GM19238 (cell line): ENCODE data around the gene TBL1XR1.

Source experiments
- DNase-seq: peaks from one replicate; pipeline ENCODE4 v3.0.0; 2011; ENCODE audit warnings: low spot score; ENCODE audit not compliant: insufficient read length

The TBL1XR1 gene

DNA sequence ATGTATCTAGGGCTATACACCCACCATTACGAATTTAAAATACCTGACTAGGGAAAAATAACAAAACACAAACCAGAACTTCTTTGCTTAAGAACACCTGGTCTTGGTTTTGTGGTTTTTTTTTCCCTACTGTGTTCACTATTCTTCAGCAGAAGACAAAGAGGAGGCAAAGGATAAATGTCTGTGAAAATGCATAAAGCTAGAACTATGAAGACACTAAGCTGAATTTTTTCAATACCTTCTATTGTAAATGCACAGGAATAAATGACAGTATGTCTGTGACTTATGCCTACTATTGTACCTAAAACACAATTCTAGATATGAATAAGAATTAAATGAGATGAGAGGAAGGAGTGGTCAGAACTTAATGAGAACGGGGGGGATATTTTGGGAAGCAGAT, 86.9 kb downstream of the TBL1XR1 start:
- DNase-seq, result no peak

DNA sequence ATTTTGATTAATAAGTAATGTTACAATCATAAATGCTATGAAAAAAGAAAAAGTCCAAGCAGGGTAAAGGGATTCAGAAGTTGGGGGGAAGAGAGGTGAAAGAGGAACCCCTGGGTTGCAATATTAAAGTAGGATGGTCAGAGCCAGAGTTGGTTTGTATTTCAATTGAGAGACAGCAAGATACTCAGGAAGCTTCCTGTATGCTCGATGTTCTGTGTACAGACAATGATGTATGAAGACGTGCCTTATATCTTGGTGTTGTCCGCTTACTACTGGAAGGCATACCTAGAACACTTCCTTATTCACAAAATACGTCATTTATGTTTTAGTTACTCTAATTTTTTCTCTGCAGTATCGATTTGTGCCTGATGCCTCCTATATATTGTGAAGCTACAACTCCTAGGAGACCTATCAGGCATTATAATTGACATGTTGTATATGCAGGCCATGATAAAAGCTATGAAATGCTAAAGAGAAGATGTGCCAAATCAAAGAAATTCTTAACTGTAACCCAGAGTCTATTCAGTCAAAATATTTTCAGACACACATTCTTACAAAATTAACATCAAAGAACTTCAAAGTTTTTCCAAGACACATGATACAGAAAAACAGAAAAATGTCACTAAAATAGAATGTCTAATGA, 87.5 kb downstream of the TBL1XR1 start:
- no peak for DNase-seq

DNA sequence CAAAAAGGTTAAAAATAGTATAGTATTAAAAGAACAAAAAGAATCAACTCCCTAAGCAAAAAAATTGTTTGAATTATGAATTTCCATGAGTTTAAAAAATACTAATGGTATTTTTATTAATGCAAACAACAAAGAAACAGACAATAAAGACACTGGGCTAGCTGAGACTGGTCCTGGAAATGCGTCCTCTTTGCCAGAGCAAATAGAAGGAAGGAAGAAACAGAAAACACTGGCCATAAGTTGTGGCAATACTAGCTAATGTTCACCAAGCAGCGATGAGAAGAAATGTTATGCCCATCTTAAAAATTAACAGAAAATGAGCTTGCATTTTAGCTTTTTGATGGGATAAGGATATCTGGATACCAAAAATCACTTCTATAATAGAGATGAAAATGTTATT, 88.6 kb downstream of the TBL1XR1 start:
- no peak for DNase-seq

DNA sequence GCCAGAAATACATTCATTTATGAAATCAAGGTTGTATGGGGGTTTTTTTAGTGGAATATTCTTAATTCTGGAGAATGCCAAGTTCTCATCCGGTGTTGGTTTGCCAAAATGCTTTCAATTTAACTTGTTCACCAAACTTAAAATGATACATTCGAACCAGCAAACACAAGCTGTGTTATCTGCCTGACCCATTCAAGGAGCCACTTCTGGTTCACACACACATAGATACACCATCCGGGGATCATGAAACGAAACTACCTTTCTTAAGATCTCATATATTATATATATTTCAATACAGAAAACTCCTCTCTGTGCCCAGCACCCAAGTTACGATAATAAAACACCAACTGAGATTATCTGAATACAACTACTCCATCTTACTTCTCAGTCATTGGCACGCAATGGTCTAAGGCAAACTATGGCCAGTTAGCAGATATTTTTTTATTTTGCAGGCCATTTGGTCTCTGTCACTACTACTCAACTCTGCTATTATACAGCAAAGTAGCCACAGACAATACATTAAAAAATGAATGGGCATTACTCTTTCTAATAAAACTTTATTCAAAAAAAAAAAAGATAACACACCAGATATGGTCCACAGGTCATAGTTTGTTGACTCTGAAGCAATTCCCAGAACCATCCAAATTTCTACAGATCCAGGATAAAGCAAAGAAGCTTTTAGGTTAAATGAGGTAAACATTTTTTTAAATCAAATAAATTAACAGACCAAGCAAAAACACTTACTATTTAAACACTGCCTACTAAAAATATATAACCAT, 89.6 kb downstream of the TBL1XR1 start:
- no peak for DNase-seq

DNA sequence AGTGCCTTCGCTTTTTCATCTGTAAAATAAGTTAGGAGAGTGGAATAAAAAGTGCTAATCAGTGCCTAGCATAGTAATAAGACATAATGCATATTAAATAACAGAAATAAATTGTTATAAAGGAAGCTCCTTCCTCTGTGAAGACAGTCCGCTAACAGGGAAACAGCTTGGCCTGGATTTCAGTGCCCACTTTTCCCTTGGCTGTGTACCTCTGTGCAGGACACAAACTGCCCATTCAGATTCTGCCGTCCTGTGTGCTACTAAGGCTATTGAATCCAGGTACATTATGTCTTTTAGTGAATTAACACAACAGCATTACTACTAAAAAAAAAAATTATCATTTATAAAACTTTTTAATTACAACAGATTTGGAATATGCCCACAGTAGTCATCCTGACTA, 90.7 kb downstream of the TBL1XR1 start:
- no peak for DNase-seq

DNA sequence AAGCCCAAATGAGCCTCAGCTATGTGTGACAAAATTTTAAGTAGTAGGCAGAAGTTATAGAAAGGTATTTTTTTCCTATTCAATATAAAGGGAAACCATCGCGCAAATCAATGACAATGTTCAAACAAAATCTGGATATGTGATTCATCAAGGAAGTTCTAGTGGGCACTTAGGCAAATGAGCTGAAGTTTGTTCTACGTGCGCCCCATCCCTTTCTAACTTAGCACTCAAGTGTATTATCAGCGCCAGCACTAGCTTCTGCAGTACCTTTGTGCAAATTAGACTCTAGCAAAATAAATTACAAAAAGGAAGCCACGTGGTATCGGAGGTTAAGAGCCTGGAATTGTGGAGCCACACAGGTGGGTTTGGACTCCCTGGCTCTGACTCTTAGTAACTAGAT, 91.1 kb downstream of the TBL1XR1 start:
- no peak for DNase-seq

DNA sequence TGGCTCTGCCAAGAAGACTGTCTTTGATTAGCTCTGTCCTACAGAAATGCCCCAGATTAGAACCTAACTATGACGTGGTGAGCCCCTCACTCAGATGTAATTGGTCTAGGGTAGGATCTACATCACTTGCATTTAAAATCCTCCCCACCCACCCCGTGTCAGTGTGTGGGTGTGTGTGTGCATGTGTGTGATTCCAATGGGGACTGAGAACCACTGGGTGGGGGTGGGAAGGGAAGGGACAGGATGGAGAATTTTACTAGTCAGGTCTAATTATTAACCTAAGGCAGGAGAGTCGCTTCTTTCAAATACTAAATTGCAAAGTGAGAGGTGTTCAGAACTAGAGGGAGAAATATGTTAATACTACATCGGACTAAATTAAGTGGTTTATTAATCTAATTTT, 91.7 kb downstream of the TBL1XR1 start:
- no peak for DNase-seq

DNA sequence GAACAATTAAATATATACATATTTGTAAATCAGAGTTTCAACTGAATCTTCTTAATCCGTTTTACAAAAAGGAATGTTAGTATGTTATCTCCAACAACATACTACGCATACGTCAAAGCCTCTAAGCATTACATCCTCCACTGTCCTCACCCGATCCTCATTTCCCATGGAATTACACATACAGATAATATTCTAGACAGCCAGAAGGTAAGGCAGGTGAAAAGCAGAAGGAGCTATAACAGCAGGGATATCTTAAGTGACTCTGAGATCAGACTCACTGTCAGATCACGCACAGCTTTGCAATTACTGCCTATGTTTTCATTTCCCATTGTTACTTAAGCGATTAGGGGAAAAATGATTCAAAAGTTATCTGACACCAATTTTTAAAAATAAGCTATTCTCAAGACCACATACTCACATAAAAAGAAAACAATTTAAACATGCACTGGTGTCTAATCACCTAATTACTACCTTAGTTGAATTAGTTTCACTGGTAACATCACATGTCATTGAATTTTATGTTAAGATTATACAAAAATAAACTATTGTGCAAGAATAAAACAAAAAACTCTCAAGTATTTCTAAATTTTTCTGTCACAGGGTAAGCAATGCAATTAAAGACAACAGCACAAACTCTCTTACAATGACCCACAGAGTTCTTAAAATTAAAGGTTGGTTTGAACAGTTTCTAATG, 92.8 kb downstream of the TBL1XR1 start:
- no peak for DNase-seq

DNA sequence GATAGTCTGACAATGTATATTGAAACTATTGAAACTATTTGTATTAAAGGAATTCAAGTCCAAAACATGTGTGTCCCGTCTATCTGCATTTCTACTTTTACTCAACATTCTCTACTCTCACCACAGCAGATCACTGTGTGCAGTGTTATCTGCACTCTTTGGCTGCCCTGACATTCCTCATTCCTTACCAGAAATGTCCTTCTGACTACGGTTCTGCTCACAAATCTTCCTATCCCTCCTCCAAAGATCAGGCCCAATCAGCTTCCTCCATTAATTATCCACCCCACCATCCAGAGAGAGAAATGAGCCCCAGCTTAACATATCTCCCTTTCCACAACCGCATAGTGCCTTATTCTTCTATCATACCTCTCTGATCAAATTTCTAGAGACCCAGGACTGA, 94.7 kb downstream of the TBL1XR1 start:
- no peak for DNase-seq

DNA sequence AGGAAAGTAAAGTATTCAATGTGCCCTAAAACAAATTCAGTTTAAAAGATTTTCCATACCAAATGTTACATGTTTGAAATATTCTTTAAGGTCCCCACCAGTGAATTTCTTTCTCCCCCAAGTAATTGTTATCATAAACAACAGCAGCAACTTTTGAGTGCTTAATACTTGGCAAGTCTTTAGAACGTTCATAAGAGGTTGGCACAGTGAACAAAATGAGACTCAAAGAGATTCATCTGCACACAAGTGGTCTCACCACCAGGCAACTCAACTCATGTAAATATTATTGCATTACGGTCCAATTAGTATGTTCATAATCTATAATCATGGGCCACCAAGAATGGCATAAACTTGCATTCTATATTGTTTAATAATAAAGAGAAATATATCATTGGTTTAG, 98.7 kb downstream of the TBL1XR1 start:
- no peak for DNase-seq

DNA sequence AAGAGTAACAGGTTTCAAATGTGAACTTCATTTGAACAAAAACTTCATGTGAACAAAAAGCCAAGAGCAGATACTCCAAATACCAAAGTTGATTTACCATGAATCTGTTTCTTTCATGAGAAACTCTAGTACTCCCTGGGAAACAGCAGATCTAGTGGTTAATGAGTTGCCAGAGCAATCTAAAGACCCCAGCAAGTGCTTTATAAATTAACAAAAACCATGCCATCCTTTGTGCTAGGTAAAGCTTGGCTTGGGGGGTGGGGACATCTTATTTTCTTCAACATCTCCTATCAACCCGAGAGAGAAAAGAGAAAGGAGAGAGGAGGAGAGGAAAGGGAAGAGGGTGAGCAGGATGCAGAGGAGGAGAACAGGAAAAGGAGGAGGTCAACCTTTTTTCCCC, 100.7 kb downstream of the TBL1XR1 start:
- no peak for DNase-seq

DNA sequence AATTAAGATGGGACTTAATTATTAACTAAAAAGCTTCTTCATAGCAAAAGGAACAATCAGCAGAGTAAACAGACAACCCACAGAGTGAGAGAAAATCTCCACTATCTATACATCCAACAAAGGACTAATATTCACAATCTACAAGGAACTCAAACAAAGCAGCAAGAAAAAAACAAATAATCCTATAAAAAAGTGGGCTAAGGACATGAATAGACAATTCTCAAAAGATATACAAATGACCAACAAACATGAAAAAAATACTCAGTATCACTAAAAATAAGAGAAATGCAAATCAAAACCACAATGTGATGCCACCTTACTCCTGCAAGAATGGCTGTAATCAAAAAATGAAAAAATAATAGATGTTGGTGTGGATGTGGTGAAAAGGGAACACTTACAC, 103.3 kb downstream of the TBL1XR1 start:
- no peak for DNase-seq

DNA sequence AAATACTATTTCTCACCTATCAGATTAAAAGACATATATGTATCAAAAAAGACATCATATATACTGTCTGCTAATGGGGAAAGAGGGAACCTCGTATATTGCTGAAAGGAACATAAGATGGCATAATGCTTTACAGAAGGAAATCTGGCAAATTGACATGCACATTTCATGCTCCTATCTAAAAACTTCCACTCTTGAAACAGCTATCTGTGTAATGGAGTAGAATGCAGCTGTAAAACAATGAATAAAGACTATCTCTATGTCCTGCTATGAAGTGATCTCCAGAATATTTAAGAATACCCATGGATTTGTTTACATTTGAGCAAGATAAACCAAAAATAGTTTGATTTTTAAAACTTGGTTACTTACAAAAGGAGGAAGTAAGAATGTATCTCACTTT, 107.4 kb downstream of the TBL1XR1 start:
- no peak for DNase-seq

DNA sequence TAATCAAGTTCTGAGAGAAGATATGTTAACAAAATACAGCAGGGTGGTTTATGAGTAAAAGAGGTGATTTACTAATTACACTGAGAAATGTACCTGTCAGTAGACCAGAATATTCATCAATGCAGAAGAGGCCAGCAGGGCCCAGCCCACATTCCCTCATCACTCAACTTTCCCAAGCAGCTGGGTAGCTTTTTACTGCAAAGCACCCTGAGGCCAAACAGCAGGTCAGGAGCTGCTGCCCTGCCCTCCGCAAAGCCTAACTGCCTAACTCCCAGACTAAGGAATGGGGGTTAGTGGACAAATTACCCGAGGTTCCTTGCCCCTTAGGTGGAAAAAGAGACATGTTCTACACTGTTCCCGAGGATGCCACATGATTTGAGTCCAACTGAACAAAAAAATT, 108.2 kb downstream of the TBL1XR1 start:
- DNase-seq, result no peak

DNA sequence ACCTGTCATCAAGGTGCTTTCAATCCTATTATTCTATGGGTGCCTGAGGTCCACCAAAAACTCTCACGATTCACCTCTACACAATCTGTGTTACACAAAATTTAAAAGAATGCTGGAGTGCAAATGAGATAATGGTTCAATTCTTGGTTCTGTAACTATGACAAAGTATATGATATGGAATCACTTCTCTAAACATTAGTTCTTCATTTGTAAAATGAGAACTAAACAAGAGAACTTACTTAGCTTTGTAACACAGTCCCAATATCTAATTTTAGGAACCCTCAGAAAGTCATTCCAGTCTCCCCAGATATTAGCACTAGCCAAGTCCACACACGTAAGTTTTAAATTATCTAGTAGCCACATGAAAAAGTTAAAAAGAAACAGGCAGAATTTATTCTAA, 111.5 kb downstream of the TBL1XR1 start:
- no peak for DNase-seq

DNA sequence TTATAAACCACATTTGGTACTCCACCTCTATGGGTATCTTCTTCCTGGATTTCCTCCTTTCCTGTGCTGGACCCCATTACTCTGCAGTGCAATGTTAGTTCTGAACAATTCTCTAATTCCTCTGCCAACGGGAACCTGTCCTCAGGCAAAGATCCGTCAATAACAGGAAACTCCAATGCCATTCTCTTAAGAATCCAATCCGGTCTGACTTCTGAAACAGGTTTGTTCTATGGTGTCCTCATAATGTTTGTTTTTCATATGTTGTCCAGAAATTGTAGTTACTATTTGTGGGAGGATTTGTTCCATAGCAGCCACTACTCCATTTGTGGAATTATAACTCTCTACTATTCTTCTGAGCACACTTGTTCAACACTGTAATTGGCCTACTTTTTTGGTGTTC, 112.7 kb downstream of the TBL1XR1 start:
- no peak for DNase-seq

DNA sequence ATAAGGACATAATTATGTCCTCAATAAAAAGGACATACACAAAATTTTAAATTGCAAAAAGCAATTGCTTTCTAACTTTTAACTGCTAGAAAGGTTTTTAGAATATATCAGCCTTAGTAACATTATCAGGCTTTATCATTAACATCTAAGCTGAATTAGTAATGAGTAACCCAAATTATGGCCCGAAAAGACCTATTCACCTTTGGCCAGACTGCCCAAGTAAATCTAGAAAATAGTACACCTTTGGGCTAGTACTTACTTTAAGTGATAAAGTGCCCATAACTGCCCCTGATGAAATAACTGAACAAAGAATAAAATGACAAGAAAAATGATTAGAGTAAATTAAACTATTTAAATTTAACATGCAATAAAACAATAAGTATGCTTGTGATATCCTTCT, 117.2 kb downstream of the TBL1XR1 start:
- DNase-seq, result no peak

DNA sequence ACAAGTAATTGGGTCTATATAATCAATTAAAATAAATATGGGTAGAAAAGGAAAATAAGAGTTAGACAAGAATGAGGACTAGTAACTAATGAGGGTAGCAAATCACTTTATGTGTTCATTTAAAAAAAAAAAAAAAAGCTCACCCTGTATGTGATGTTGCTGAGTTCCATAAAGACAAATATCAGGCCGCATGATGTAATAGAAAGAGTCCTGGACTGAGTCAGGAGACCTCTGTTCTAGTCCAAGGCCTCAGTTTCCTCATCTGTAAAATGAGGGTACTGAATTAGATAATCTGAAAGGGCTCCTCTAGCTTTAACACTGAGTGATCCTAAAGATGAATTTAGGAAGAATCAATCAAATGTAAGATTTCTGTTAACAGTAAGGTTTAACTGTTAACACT, 117.6 kb downstream of the TBL1XR1 start:
- DNase-seq, result no peak

DNA sequence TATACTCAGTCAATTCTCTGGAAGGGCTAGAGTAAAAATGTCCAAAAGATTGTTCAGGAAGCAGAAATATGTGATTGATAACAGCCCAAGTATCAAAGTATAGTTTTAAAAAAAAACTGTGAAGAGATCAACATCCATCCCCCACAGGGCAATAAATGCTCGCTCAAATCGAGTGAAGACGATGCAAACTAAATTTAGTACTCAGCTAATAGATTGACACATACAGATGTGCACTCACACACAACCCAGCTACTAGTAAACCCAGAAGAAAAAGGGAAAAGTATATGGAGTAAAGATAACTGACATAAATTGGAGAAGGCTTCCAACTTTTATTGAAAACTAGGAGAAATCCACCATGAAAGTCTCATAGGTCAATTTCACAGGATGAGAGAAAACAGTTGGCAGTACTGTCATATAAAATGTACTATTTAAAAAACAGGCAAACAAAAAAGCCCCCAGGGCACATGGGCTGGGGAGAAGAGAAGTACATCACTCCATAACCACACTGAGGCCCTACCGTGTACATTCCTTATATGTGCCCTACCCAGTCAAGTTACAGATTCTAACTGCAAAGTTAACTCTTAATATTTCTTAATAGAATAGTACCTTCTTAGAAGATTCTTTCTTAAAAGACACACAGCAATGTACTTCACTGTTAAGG, 125.7 kb downstream of the TBL1XR1 start:
- DNase-seq, result no peak

DNA sequence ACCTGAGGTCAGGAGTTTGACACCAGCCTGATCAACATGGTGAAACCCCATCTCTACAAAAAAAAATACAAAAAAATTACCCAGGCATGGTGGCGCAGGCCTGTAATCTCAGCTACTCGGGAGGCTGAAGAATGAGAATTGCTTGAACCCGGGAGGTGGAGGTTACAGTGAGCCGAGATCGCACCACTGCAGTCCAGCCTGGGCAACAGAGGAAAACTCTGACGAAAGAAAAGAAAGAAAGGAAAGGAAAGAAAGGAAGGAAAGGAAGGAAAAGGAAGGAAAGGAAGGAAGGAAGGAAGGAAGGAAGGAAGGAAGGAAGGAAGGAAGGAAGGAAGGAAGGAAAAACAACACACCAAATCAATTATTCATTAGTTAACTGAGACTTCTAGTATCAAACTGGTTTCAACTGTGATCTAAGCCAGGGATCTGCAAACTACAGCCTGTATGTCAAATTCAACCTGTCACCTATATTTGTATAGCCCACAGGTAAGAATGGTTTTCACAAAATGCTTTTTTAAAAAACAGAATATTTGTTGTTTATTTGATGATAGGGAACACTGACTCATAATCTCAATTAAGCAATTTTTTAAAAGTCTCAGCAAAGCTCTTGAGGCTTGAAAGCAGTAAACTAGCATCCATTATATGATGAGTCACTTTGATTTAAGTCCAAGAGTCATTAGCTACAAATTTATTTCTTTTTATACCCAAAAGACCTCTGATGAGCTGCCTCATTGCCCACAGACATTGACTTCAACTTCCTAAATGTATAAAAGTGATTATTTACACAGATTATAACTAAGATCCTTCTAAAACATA, 127.6 kb downstream of the TBL1XR1 start:
- DNase-seq, result no peak

DNA sequence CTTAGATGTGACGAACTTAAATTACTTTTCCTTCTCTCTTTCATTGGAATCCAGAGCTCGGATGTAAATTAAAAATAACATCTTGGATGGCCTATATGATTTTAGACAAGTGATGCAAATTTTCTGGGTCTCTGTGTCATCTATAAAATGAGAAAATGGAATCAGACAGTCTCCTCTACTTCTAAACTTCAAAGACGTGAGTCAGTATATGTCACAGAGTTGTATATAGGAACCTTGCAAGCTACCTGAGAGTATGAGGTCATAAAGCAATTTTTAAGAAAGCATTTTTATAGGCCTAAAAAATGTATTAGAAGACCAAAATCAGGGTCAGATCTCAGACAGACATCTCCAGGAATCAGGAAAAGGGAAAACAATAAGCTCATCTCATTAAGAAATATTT, 128.3 kb downstream of the TBL1XR1 start:
- DNase-seq, result no peak
